ENCODE measurements around the gene TMEM80. TPM values are rescaled to one million over a fixed set of nuclear protein-coding genes. Genes with fewer than 3 reads are reported as not detected.

TMEM80 gene
- total RNA-seq, 1 experiment from 2014 or later, result 29.9 TPM

DNA sequence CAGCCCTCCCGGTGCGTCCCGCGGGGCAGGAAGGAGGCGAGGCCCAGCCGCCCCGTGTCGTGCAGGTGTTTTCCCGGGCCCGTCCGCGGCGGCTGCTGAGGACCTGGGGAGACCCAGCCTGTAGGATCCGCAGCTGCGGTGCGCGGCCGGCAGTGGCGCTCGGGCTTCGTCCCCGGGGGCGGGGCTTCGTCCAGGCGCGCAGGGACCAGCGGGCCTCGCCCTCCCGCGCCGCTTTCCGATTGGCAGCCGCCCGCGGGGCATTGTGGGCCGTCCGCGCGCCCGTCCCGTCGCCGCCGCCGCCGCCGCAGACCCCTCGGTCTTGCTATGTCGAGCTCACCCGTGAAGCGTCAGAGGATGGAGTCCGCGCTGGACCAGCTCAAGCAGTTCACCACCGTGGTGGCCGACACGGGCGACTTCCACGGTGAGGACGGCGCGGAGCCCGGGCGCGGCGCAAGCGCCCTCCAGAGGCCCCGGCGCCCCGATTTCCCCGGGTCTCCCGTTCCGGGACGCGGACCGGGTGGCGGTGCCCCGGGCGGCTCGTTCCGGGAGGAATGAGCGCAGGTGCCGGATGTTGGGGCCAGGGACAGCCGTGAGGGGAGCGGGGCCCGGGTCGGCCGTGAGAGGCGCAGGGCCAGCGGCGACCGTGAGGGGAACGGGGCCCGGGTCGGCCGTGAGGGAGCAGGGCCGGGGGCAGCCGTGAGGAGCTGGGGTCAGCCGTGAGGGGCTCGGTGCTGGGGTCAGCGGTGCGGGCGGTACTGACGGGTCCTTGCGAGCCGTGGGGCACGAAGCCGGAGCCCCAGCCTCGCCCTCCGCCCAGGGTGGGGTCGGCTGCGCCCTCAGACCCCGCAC is 51.8 kb downstream of the TMEM80 start, which contains the start of gene TALDO1:
TSS of gene TALDO1 (plus strand) at position 307 of the 849 bp plus-strand sequence. CDS start at position 325, 18 bp downstream.
- CTCF ChIA-PET, result interaction anchor here (0.6 to 1.5 kb wide), 6 partner anchors 14 to 98 kb away, joined by 3 to 6 read pairs (median 4); no protein-coding TSS in a partner anchor
- BruUV-seq (replicated peaks), result no TSS peak
- Mint-ChIP-seq H3K36me3 (ENCODE audit: insufficient read depth, unreplicated experiment) (peaks cover 38% of the 10 kb centered on the region), H3K9me3 (ENCODE audit: low read depth, unreplicated experiment) (no peaks in the 10 kb centered on the region), H3K4me3 (ENCODE audit: low read depth, unreplicated experiment) (peak within 1 kb of the TSS; percentile 90), H3K4me1 (ENCODE audit: low read depth, unreplicated experiment) (no peaks in the 10 kb centered on the region), H3K27ac (ENCODE audit: unreplicated experiment) (peak within 1 kb of the TSS; percentile 81), H3K27me3 (ENCODE audit: unreplicated experiment) (no peaks in the 10 kb centered on the region)
- intact Hi-C loops (cut with micrococcal nuclease; ENCODE audit: unreplicated experiment), result no loop called here
- peak; percentile 98 for DNase-seq
- TF ChIP-seq, protein P1, sequence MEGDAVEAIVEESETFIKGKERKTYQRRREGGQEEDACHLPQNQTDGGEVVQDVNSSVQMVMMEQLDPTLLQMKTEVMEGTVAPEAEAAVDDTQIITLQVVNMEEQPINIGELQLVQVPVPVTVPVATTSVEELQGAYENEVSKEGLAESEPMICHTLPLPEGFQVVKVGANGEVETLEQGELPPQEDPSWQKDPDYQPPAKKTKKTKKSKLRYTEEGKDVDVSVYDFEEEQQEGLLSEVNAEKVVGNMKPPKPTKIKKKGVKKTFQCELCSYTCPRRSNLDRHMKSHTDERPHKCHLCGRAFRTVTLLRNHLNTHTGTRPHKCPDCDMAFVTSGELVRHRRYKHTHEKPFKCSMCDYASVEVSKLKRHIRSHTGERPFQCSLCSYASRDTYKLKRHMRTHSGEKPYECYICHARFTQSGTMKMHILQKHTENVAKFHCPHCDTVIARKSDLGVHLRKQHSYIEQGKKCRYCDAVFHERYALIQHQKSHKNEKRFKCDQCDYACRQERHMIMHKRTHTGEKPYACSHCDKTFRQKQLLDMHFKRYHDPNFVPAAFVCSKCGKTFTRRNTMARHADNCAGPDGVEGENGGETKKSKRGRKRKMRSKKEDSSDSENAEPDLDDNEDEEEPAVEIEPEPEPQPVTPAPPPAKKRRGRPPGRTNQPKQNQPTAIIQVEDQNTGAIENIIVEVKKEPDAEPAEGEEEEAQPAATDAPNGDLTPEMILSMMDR (IDR thresholded peaks at IDR 0.05; ENCODE audit: unreplicated experiment), result no peak

DNA sequence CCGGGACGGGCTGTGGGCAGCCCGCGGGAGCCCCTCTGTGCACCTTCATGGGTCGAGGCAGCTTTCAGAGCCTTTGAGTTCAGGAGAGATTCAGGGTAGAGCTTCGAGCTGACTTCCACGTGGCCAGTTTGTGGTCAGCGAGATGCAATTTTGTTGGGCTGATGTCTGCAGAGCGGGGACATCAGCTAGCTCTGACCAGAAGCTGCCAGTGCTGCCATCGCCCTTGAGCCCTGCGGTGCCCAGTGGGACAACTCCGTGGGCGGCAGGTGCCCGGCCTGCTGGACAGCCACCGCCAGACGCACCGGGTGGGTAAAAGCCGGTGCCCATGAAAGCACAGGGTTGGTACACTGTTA is 52.4 kb downstream of the TMEM80 start:
- H3K9me3 Mint-ChIP-seq (ENCODE audit: low read depth, unreplicated experiment), result no peaks in the 10 kb centered on the region
- peaks cover 38% of the 10 kb centered on the region for H3K36me3 Mint-ChIP-seq (ENCODE audit: insufficient read depth, unreplicated experiment)
- DNase-seq, result no peak
- TF ChIP-seq, protein P1 (IDR thresholded peaks at IDR 0.05; ENCODE audit: unreplicated experiment), result no peak
- intact Hi-C loops (cut with micrococcal nuclease; ENCODE audit: unreplicated experiment), result no loop called here
- no TSS peak for BruUV-seq (replicated peaks)
- peak overlapping the region; percentile 90 for H3K4me3 Mint-ChIP-seq (ENCODE audit: low read depth, unreplicated experiment)
- H3K27me3 Mint-ChIP-seq (ENCODE audit: unreplicated experiment), result no peaks in the 10 kb centered on the region
- H3K4me1 Mint-ChIP-seq (ENCODE audit: low read depth, unreplicated experiment), result no peaks in the 10 kb centered on the region
- H3K27ac Mint-ChIP-seq (ENCODE audit: unreplicated experiment), result peak overlapping the region; percentile 81
- CTCF ChIA-PET, result interaction anchor here (0.6 to 1.5 kb wide), 3 partner anchors 15 to 25 kb away, joined by 3 to 5 read pairs (median 4); no protein-coding TSS in a partner anchor

DNA sequence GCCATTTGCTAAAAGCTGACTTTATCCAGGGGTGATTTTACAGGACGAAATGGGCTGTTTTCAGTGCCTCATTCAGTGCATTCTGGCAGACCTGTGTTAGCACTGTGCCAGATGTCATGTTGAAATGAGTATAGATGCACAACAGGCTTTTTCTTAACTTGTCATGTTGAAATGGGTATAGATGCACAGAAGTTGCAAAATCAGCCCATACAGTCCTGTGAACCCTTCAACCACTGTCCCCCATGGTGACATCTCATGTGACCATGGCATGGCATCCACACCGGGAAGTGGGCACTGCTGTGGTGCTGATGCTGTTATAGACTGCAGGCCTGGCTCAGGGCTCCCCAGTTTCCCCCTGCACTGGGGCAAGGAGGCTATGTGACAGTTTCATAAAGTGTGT is 54.1 kb downstream of the TMEM80 start:
- intact Hi-C loops (cut with micrococcal nuclease; ENCODE audit: unreplicated experiment), result no loop called here
- BruUV-seq (replicated peaks), result no TSS peak
- H3K27me3 Mint-ChIP-seq (ENCODE audit: unreplicated experiment), result no peaks in the 10 kb centered on the region
- no peak for DNase-seq
- no peaks in the 10 kb centered on the region for H3K9me3 Mint-ChIP-seq (ENCODE audit: low read depth, unreplicated experiment)
- H3K4me1 Mint-ChIP-seq (ENCODE audit: low read depth, unreplicated experiment), result no peaks in the 10 kb centered on the region
- H3K4me3 Mint-ChIP-seq (ENCODE audit: low read depth, unreplicated experiment), result peak overlapping the region; percentile 90
- CTCF ChIA-PET, result no interaction called here
- H3K36me3 Mint-ChIP-seq (ENCODE audit: insufficient read depth, unreplicated experiment), result peaks cover 50% of the 10 kb centered on the region
- H3K27ac Mint-ChIP-seq (ENCODE audit: unreplicated experiment), result peak overlapping the region; percentile 30
- TF ChIP-seq, protein P1 (IDR thresholded peaks at IDR 0.05; ENCODE audit: unreplicated experiment), result no peak

Other genes with a start within 250 kb of the TMEM80 start
- gene PTDSS2, start 245.5 kb upstream of the TMEM80 start, total RNA-seq (2022), result 25.1 and 30.4 TPM in 2 replicates
- gene RNH1, start 188.6 kb upstream of the TMEM80 start, total RNA-seq (2022), result 103 and 107 TPM in 2 replicates
- gene HRAS, start 160.2 kb upstream of the TMEM80 start, total RNA-seq (2022), result 42.1 and 47.9 TPM in 2 replicates
- 2.2 and 2.6 TPM in 2 replicates for gene LRRC56, start 158.3 kb upstream of the TMEM80 start, total RNA-seq (2022)
- 7.2 and 7.8 TPM in 2 replicates for gene LMNTD2, start 135.1 kb upstream of the TMEM80 start, total RNA-seq (2022)
- gene RASSF7, start 134.8 kb upstream of the TMEM80 start, total RNA-seq (2022), result 93.3 and 100 TPM in 2 replicates
- 42.3 and 43.2 TPM in 2 replicates for gene PHRF1, start 119.3 kb upstream of the TMEM80 start, total RNA-seq (2022)
- 48.7 and 93.5 TPM in 2 replicates for gene IRF7, start 79.9 kb upstream of the TMEM80 start, total RNA-seq (2022)
- gene CDHR5, start 70.9 kb upstream of the TMEM80 start, total RNA-seq (2022), result 5.0 and 7.6 TPM in 2 replicates
- not detected in 2 replicates for gene SCT, start 68.6 kb upstream of the TMEM80 start, total RNA-seq (2022)
- 1.3 TPM in 2 replicates for gene DRD4, start 58.5 kb upstream of the TMEM80 start, total RNA-seq (2022)
- gene DEAF1, start 594 bp upstream of the TMEM80 start, total RNA-seq (2022), result 57.0 and 59.0 TPM in 2 replicates
- gene EPS8L2, start 10.4 kb downstream of the TMEM80 start, total RNA-seq (2022), result 212 and 213 TPM in 2 replicates
- gene TALDO1, start 51.6 kb downstream of the TMEM80 start, total RNA-seq (2022), result 359 and 379 TPM in 2 replicates
- gene GATD1, start 81.7 kb downstream of the TMEM80 start, total RNA-seq (2022), result 73.8 and 83.3 TPM in 2 replicates
- gene CEND1, start 94.3 kb downstream of the TMEM80 start, total RNA-seq (2022), result not detected in 2 replicates
- 44.5 and 53.6 TPM in 2 replicates for gene SLC25A22, start 102.5 kb downstream of the TMEM80 start, total RNA-seq (2022)
- 15.9 and 16.3 TPM in 2 replicates for gene PIDD1, start 109.4 kb downstream of the TMEM80 start, total RNA-seq (2022)
- gene RPLP2, start 114.2 kb downstream of the TMEM80 start, total RNA-seq (2022), result 1,351 and 1,381 TPM in 2 replicates
- gene PNPLA2, start 123.1 kb downstream of the TMEM80 start, total RNA-seq (2022), result 134 and 151 TPM in 2 replicates
- 33.4 and 35.3 TPM in 2 replicates for gene CRACR2B, start 132.1 kb downstream of the TMEM80 start, total RNA-seq (2022)
- 472 and 482 TPM in 2 replicates for gene CD151, start 137.1 kb downstream of the TMEM80 start, total RNA-seq (2022)
- 107 and 115 TPM in 2 replicates for gene POLR2L, start 146.7 kb downstream of the TMEM80 start, total RNA-seq (2022)
- 28.9 and 36.3 TPM in 2 replicates for gene TSPAN4, start 147.0 kb downstream of the TMEM80 start, total RNA-seq (2022)
- 134 and 150 TPM in 2 replicates for gene CHID1, start 215.0 kb downstream of the TMEM80 start, total RNA-seq (2022)
- 82.9 and 92.9 TPM in 2 replicates for gene AP2A2, start 230.1 kb downstream of the TMEM80 start, total RNA-seq (2022)